Smooth muscle cell (in vitro differentiated cells): Measurements from ENCODE around the gene ADRA2C. TPM values are rescaled to one million over a fixed set of nuclear protein-coding genes. Genes with fewer than 3 reads are reported as not detected.

Experiments used
- DNase-seq: peaks from one replicate; lab custom pipeline; 2025; ENCODE audit not compliant: unreplicated experiment; lab: John Stamatoyannopoulos, UW
- H2AFZ ChIP-seq: fragments of 200-600 bp; sonication (generic); 2 replicates; pipeline ENCODE4 v1.6.0; 2016; ENCODE audit warnings: antibody characterized with exemption, low read depth, mild to moderate bottlenecking
- H3F3A ChIP-seq: fragments of 200-600 bp; sonication (generic); 2 replicates; pipeline ENCODE4 v1.6.0; 2017; ENCODE audit warnings: antibody characterized with exemption, low read depth
- H3K27ac ChIP-seq: fragments of 200-600 bp; sonication (generic); 2 replicates; pipeline ENCODE4 v1.5.1; 2016; ENCODE audit warnings: low read depth, mild to moderate bottlenecking
- H3K27me3 ChIP-seq: fragments of 200-600 bp; sonication (generic); 2 replicates; pipeline ENCODE4 v1.6.1; 2016; ENCODE audit warnings: low read depth, mild to moderate bottlenecking
- H3K36me3 ChIP-seq: fragments of 200-600 bp; sonication (generic); 2 replicates; pipeline ENCODE4 v1.5.1; 2016; ENCODE audit warnings: low read depth
- H3K4me1 ChIP-seq: fragments of 200-600 bp; sonication (generic); 2 replicates; pipeline ENCODE4 v1.5.1; 2016; ENCODE audit warnings: low read depth
- H3K4me2 ChIP-seq: fragments of 200-600 bp; sonication (generic); 2 replicates; pipeline ENCODE4 v1.6.0; 2016; ENCODE audit warnings: mild to moderate bottlenecking
- H3K4me3 ChIP-seq: fragments of 200-600 bp; sonication (generic); 2 replicates; pipeline ENCODE4 v1.5.1; 2016; ENCODE audit warnings: mild to moderate bottlenecking
- H3K79me2 ChIP-seq: fragments of 200-600 bp; sonication (generic); 2 replicates; pipeline ENCODE4 v1.6.0; 2016; ENCODE audit warnings: low read depth, mild to moderate bottlenecking
- H3K9ac ChIP-seq: fragments of 200-600 bp; sonication (generic); 2 replicates; pipeline ENCODE4 v1.6.0; 2016; ENCODE audit warnings: low read depth
- H3K9me3 ChIP-seq: fragments of 200-600 bp; sonication (generic); replicated peaks from 2 replicates; pipeline ENCODE4 v1.5.1; 2016; ENCODE audit warnings: low read depth
- H4K20me1 ChIP-seq: fragments of 200-600 bp; sonication (generic); 2 replicates; pipeline ENCODE4 v1.6.0; 2016; ENCODE audit warnings: low read depth
- CTCF ChIP-seq: fragments of 200-600 bp; sonication (generic); IDR thresholded peaks from 2 replicates; pipeline ENCODE4 v1.5.1; 2017; ENCODE audit warnings: borderline replicate concordance, mild to moderate bottlenecking, antibody characterized with exemption; ENCODE audit not compliant: insufficient read depth, poor library complexity, severe bottlenecking
- WGBS: methylation state at CpG from one replicate; pipeline ENCODE4 v1.1.7; 2016; ENCODE audit warnings: low lambda C conversion rate; 5-methylcytosine and 5-hydroxymethylcytosine counted together
- polyA plus RNA-seq: library from polyadenylated mRNA; unstranded; fragments of >200 nt; fragmentation: Nextera tagmentation; extraction: Ambion mirVana; gene quantifications from 2 replicates; pipeline ENCODE4 v1.2.1, GENCODE V29; 2016
- total RNA-seq: library from RNA; depleted of rRNA; stranded (reverse); fragments of >200 nt; gene quantifications from 2 replicates; pipeline ENCODE4 v1.2.3, GENCODE V29; 2014

Gene ADRA2C
- total and polyA plus RNA-seq, 2 experiments from 2014 or later: 0.53 to 1.6 TPM

GRCh38 chr4:3807311-3807710, 41.1 kb downstream of the ADRA2C start:
- DNase-seq: no peak
- H3K27me3 ChIP-seq: peaks cover 20% of the 10 kb centered on the region
- 69% methylated on average over 6 of the region's 6 CpGs for WGBS

GRCh38 chr4:3807822-3808496, 41.8 kb downstream of the ADRA2C start:
- Histone ChIP-seq H3K27me3 (peaks cover 20% of the 10 kb centered on the region), H3K9ac (no peak overlapping the region), H3K27ac (no peak overlapping the region), H3K4me3 (no peak overlapping the region), H4K20me1 (no peaks in the 10 kb centered on the region), H3K4me2 (no peak overlapping the region), H3K4me1 (peaks cover 19% of the 10 kb centered on the region), H3K79me2 (no peaks in the 10 kb centered on the region), H3K9me3 (no peaks in the 10 kb centered on the region), H3K36me3 (no peaks in the 10 kb centered on the region), H3F3A (no peaks in the 10 kb centered on the region), H2AFZ (no peak overlapping the region)
- TF ChIP-seq CTCF: no peak
- WGBS: 45% methylated on average over 14 of the region's 14 CpGs
- DNase-seq: no peak

More at GRCh38 chr4:3807311-3807710, 41.1 kb downstream of the ADRA2C start:
- no peaks in the 10 kb centered on the region for H3F3A ChIP-seq
- no peak for TF ChIP-seq CTCF
- H3K4me3 ChIP-seq: no peak overlapping the region
- no peaks in the 10 kb centered on the region for H3K79me2 ChIP-seq
- H3K9ac ChIP-seq: no peak overlapping the region
- H3K4me1 ChIP-seq: peaks cover 19% of the 10 kb centered on the region
- H3K27ac ChIP-seq: no peak overlapping the region
- no peak overlapping the region for H3K4me2 ChIP-seq
- no peak overlapping the region for H2AFZ ChIP-seq
- no peaks in the 10 kb centered on the region for H3K36me3 ChIP-seq
- H3K9me3 ChIP-seq: no peaks in the 10 kb centered on the region
- H4K20me1 ChIP-seq: no peaks in the 10 kb centered on the region

- WGBS: 95% methylated on average over 5 of the region's 5 CpGs
- Histone ChIP-seq H2AFZ (no peak overlapping the region), H3F3A (no peaks in the 10 kb centered on the region), H3K9ac (no peak overlapping the region), H3K27ac (no peak overlapping the region), H3K4me2 (no peak overlapping the region), H3K36me3 (no peaks in the 10 kb centered on the region), H3K27me3 (peaks cover 20% of the 10 kb centered on the region), H3K4me1 (peaks cover 16% of the 10 kb centered on the region), H3K79me2 (no peaks in the 10 kb centered on the region), H3K4me3 (no peak overlapping the region), H4K20me1 (no peaks in the 10 kb centered on the region), H3K9me3 (no peaks in the 10 kb centered on the region)
- TF ChIP-seq CTCF: no peak
- no peak for DNase-seq
Observed at GRCh38 chr4:3808597-3808996, 42.4 kb downstream of the ADRA2C start.

- DNase-seq: no peak
- no peaks in the 10 kb centered on the region for H4K20me1 ChIP-seq
- no peak for TF ChIP-seq CTCF
- H3K27me3 ChIP-seq: peaks cover 20% of the 10 kb centered on the region
- H3K27ac ChIP-seq: no peak overlapping the region
- H3K9me3 ChIP-seq: no peaks in the 10 kb centered on the region
- H3K4me3 ChIP-seq: no peak overlapping the region
- no peaks in the 10 kb centered on the region for H3F3A ChIP-seq
- no peaks in the 10 kb centered on the region for H3K36me3 ChIP-seq
- peaks cover 16% of the 10 kb centered on the region for H3K4me1 ChIP-seq
- H2AFZ ChIP-seq: no peak overlapping the region
- H3K9ac ChIP-seq: no peak overlapping the region
- H3K4me2 ChIP-seq: no peak overlapping the region
- WGBS: 94% methylated on average over 29 of the region's 29 CpGs
- no peaks in the 10 kb centered on the region for H3K79me2 ChIP-seq
Observed at GRCh38 chr4:3809028-3809427, 42.8 kb downstream of the ADRA2C start.
